GM18502 (cell line): Measurements from ENCODE around the gene ZNF804B.
A peak's percentile ranks its signal among the peaks of the same experiment; 100 is the strongest.

ENCODE experiments used
- ATAC-seq: cut with Tn5 transposase; IDR thresholded peaks from one replicate; pipeline ENCODE4 v1.9.1; 2021; ENCODE audit warnings: mild to moderate bottlenecking; ENCODE audit not compliant: unreplicated experiment, poor library complexity

ZNF804B gene

DNA sequence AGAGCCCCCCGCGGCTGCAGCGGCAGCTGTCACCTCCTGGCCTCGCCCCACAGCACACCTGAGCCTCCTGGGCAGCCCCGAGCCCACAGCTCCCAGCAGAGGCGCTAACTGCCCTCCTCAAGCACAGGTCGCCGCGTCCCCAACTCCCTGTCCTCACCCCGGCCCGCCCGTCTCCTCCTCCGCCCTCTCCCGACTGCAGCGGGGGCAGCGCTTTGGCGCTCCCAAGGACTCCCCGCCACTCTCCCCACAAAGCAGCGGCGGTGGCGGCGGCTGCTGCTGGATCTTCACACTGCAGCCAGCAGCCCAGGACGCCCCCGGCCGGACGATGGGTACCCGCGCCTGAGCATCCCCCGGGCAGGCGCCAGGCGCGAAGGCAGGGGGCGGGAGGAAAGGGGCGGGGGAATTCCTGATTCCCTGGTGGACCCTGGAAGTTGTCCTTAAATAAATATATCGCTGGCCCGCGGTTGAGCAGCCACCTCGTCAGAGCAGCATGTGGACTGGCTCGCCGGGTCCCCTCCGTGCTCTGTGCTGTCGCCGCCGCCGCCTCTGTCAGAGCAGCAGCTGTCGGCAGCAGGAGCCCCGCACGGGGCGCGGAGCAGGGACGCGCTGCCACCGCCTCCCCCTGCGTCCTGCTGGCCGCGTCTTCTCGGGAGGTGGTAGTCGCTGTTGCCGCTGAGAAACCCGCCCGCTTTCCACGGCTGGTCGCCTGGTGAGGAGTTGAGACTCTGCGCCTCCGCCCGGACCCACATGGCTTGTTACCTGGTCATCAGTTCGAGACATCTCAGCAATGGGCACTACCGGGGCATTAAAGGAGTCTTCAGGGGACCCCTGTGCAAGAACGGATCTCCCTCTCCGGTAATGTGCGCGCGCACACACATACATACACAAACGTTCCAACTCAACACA is at the start of gene ZNF804B:
TSS of gene ZNF804B (plus strand) at position 471 of the 906 bp plus-strand sequence. CDS start at position 748, 277 bp downstream.
- peak; percentile 41 for ATAC-seq

DNA sequence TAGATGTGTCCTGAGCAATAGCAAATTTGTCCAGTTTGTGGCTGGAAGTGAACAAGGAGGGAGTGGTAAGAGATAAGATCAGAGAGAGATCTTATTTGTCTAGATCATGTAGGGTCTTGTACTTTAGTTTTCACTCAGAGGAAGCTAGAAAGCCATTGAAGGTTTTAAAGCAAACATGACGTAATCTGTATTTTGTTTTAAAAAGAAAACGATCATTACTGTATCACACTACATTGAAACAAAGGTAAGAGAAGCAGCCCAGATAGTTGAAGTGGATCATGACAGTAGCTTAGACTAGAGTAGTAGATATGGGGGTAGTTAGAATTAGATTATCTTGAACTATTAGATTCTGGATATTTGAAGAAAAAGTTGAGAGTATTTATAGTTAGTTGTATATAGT is 23.6 kb upstream of the ZNF804B start:
- ATAC-seq: no peak

DNA sequence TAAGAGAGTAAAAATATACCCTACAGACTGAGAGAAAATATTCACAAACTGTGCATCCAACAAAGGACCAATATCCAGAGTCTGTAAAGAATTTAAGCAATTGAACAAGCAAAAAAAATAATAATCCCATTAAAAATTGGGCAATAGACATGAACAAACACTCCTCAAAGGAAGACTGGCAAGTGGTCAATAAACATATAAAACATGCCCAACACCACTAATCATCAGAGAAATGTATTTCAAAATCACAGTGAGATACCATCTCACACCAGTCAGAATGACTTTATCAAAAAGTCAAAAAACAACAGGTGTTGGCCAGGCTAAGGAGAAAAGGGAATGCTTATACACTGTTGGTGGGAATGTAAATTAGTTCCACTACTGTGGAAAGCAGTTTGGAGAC is 21.9 kb upstream of the ZNF804B start:
- ATAC-seq: no peak

DNA sequence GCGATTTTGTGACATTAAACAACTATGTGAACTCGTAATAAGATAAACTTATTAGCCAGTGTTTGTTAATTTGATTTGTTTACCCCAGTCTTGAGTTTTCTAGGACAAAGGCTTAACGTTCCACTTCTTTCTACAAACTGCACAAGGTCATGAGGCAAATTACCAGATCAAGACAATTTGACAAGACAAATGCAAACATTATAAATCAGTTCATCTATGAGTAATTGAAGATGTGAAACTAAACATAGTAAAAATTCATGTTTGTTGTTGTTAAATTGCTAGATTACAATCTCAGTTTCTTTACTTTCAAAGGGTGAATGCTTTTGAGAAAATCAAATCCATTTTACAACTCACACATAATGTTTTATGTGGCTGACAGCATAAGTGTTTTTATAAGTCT is 13.4 kb upstream of the ZNF804B start:
- ATAC-seq: no peak

DNA sequence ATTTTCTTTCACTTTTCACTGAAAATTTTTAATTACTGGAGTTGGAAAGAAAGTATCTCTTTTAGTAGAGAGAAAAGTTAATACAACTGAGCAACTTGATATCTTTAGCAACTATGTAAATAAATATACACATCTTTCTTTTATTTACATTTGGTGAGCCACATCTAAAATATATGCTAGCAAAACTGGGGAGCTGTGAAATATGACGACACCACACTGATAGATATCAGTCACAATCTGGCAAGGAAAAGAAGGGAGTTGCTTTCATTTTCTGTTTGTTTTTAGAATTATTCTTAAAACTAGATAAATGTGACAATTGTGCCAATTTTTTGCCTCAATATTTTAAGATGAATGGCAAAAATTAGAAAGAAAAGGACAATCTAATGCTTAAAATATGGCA is 2.7 kb upstream of the ZNF804B start:
- no peak for ATAC-seq

GRCh38 chr7:88757371-88757770 is 2.1 kb upstream of the ZNF804B start:
- no peak for ATAC-seq

GRCh38 chr7:88758381-88759229 is 895 bp upstream of the ZNF804B start:
- ATAC-seq: peak; percentile 7

GRCh38 chr7:88760136-88760515 is 626 bp downstream of the ZNF804B start:
- ATAC-seq: peak; percentile 28

DNA sequence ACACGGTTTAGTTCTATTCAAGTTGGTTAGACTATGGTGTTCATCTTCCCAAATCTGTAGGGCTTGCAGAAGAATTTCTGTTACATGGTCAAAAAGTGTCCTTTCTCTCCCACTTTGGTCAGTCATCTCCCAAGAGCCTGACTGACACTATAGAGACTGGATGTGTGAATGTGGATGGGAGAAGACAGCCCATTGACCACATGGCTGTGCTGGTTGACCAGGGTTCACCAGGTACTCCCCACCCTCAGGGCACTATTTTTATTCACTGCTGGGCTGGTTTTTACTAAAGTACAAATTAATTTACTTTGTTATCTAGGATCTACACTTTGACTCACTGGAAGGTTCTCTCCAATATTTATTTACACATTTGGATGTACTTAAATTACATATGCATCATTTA is 2.3 kb downstream of the ZNF804B start:
- ATAC-seq: no peak

DNA sequence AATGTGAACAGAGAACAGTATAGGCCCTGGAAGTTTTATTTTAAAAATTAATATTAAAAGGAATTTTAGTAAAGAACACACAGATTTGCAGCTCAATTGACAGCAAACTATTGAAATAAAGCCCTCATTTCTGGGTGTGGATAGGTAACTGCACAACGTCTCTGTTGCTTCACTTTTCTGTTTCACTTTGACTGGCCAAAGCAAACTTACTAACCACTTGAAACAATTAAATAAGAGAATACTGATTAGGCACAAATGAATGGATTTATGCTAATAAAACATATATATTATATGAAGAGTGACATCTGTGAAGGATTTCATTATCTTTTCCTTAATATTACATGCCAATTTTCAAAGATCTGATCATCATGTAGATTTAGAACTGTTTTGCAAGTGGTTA is 11.9 kb downstream of the ZNF804B start:
- ATAC-seq: peak; percentile 64

DNA sequence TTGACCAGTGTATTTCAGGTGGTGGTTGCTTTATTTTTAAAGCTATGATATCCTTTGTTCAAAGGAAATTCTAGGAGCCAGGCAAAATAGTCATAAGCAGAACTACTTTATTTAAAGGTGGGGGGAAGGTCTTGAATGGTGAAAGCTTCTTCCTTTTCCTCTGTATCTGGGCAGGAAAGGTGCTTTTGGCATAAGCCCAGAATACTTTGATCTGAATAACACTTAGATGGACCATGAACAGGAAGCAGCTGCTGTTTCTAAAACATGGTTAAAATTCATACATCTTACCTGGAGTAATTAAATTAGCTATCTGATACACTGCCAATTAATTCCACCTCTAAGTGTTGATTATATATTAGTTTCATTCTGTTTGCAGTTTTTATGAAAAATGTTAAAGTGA is 13.3 kb downstream of the ZNF804B start:
- no peak for ATAC-seq

DNA sequence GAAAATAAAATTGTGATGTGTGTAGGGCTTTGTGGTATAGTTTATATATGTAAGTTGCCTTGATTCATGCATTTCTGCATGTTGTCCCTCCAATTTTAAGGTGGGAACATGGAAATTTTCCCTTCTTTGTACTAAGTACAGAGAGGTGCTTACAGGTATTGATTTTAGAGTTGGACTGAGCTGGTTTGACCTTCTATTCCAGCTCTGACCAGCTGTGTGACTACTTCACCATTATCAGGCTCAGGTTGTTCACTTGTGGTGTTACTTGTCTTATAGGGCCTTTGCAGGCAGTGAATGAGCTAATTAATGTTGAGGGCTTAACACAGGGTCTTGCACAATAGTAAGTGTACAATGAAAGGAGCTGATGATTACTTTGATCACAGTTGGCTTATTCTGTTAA is 16.3 kb downstream of the ZNF804B start:
- no peak for ATAC-seq

DNA sequence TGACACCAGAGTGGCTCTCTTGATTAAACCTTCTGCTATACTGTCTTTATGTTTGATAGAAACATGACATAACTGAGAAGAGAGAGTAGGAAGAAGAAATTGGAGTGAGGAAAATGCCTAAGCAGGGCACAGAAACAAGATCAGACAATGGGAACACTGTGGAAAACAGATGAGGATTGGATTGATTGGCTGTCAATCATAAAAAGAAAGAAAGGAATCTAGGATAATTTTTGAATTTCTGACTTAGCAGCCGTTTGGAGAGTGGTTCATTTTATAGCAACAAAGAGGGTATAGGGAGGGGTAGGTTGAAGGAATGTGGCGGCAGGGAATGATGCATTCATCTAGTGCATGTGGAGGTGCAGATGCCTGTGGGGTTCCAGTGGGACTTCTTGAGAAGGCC is 28.3 kb downstream of the ZNF804B start:
- ATAC-seq: no peak

- ATAC-seq: peak; percentile 72
Observed at GRCh38 chr7:88789480-88790064, 30.1 kb downstream of the ZNF804B start.

GRCh38 chr7:88791891-88792290 is 32.4 kb downstream of the ZNF804B start:
- ATAC-seq: no peak

- ATAC-seq: no peak
Observed at GRCh38 chr7:88792361-88792760, 32.9 kb downstream of the ZNF804B start.

- no peak for ATAC-seq
Observed at GRCh38 chr7:88795553-88795952, 36.1 kb downstream of the ZNF804B start, which contains the start of gene TEX47. TSS of gene TEX47 (minus strand) at chr7:88795737. CDS start at chr7:88794942, 795 bp downstream.

DNA sequence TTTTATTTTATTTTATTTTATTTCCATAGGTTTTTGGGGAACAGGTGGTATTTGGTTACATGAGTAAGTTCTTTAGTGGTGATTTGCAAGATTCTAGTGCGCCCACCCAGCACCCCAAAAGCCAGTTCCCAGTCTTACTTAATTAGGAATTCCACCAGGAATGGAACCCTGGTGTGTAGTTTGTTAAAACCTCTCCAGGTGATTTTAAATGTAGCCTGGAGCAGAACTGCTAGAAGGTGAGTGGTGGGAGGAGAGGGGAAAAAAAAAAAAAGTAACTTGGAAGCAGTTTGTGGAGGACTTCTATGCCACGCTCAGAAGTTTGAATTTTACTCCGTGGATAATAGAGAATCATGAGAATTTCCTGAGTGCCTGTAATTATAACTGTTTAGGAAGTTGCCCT is 41.5 kb downstream of the ZNF804B start:
- ATAC-seq: no peak

DNA sequence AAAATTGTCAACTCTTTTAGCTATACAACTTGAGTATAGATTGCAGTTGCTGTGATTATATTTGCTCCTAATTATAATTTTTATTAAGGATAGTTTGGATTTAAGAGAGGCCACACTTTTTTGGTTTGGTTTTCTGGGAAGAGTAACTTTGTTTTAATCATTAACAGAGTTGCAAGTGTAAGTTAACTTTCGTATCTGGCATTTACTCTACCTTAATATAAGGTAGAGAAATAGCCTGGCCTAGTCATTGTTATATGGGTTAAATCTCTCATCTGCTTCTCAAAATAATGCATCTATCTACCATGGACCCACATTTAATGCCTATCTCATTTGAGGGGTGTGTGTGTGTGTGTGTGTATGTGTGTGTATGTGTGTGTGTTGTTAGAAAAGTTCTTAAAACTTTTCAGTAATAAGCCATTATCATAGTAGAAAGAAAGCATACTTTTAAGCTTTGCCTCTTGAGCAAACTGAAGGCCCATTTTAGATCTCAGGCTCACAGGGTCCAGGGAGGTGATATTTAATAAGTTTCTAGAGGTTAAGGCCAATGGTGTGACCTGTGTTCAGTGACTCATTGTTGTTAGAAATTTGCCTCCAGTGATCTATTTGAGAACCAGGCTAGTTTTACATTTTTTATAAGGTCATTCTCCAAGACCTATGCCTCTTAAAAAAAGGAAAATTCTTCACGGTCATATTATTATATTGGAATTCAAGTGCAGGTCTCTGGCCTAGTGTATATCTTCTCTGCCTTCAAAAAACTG is 47.0 kb downstream of the ZNF804B start:
- ATAC-seq: no peak

DNA sequence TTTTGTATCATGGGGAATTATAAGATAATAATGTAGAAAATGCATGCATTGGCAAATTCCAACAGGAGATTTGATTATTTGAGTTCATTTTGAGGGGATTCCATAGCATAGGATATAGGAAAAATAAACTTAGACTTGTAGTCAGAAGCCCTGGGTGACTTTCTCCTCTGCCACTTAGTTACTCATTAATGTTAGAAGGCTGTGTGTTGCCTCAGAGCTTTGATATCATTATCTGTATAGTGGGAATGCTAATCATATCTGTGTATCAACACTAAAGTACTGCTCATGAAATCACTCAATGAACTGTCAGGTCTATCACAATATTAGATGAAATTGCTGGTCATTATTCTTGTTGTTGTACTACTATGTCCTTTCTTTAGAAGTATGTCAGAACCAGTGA is 59.1 kb downstream of the ZNF804B start:
- no peak for ATAC-seq
